GM18519 (cell line): Measurements from ENCODE around the gene MTA2.
"Not testable (repeated sequence)": the region's sequence is repeated elsewhere in the genome, so short reads cannot be mapped to it uniquely, and the experiment has no call there.

Source experiments
- ATAC-seq: cut with Tn5 transposase; IDR thresholded peaks from one replicate; pipeline ENCODE4 v1.9.1; 2021; ENCODE audit warnings: mild to moderate bottlenecking, moderate library complexity; ENCODE audit not compliant: unreplicated experiment, low FRiP score

The MTA2 gene

GRCh38 chr11:62570903-62571302 lies 30.8 kb downstream of the MTA2 start:
- not testable (repeated sequence) for ATAC-seq

DNA sequence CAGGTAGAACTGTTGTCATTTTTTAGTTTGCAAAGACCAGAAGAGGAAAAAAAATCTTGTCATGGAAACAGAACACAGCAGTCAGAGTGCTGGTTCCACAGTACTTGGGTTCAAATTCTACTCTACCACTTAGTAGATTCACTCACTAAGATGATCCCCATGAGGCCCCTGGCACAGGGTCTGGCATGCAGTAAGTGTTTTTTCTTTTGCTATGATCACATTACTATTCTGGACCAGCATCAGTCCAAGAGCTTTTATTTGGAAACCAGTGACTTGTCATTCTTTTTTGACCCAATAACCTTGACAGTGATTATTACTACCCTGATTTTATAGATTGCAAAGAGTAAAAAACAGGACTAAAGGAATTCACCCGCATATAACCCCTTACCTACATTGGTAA lies 32.1 kb downstream of the MTA2 start:
- no peak for ATAC-seq

DNA sequence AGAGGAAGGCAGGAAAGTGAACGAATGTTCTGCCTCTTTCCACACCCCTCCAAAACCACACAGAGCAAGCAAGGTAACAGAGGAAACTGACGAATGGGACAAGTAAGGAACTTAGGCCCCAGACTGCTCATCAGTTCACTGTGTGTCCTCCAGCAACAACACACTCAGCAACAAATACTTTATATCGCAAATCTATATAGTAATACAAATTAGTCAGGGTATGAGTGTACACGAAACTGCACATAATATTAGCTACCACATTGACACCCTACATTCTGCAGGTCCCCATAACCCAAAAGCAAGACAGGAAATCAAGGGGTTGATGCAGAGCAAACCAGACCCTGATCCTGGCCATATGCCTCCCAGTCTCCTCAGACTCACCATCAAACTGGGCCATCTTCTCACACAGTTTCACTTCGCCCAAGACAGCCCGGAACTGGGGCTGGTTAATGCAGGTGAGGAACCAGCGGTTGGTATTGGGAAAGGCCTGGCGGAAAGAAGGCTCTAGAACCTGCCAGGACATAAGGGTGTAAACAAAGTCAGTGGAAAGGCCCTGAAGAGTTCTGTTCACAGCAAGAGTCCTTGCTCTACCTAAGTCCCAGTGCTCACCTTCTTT lies 34.5 kb downstream of the MTA2 start:
- ATAC-seq: no peak

- ATAC-seq: no peak
Measured at GRCh38 chr11:62566247-62566646, 35.4 kb downstream of the MTA2 start.

- ATAC-seq: no peak
Measured at GRCh38 chr11:62565100-62565802, 36.4 kb downstream of the MTA2 start.

DNA sequence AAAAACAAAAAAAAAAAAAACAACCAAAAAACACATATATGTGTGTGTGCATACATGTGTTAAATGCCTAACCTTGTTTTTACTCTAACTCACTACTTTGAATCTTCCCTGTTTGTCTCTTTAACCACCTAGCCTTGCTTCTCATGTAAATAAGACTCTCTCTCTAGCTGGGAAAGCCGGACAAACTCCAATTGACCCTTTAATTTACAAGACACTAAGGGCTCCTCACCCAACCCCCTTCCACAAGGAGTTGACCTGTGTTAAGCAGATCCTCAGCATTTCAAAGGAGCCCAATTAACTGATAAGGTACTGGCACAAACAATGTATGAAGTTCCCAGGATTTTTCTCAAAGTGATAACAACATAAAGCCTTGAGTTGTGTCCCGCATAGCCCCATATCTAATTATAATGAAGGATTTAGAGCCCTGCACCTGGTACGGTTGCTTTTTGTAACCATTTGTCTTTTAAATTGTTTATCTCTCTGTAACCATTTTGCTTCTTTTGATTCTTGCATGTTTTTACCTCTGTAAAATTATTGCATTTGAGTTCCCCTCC lies 39.9 kb downstream of the MTA2 start:
- ATAC-seq: not testable (repeated sequence)

GRCh38 chr11:62560566-62561103 lies 41.0 kb downstream of the MTA2 start:
- no peak for ATAC-seq

DNA sequence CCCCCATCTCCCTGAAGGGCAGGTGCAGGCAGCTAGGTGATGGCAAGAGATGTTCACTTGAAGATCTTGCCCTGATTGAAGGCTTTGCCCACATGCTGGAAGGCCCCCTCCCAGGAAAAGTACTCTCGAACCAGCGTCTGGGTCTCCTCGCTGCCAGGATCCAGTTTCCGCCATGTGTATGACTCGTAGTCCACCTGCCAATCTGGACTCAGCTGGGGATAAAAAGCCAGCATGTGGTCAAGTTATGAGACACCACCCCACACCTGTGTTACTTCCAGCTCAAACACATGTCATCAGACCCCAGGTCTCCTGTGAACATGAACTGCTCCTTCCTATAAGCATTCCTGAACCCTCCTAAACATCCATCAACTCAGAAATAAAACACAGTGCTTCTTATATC lies 42.0 kb downstream of the MTA2 start:
- not testable (repeated sequence) for ATAC-seq

DNA sequence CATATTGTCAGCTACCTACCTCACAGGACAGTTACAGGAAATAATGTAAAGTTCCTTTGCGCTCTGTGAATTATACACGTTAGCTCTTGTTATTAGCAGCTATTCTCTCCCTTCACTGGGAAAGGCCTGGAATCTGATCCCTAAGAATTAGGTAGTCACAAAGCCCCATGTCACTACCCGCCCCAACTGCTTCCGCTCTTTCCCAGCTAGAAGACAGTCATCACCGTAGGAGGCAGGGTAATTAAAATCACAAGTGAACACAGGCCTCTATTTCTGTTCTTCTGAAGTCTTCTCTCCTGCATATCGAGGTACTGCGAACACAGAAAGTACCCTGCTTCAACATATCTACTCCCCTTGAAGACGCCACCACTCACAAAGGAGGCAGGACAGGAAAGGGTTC lies 42.5 kb downstream of the MTA2 start:
- no peak for ATAC-seq

- no peak for ATAC-seq
Measured at GRCh38 chr11:62558669-62559068, 43.0 kb downstream of the MTA2 start.

GRCh38 chr11:62556875-62557631 lies 44.6 kb downstream of the MTA2 start:
- ATAC-seq: no peak

GRCh38 chr11:62556108-62556874 lies 45.4 kb downstream of the MTA2 start:
- ATAC-seq: no peak

- peak; percentile 31 for ATAC-seq
Measured at GRCh38 chr11:62555464-62556107, 46.1 kb downstream of the MTA2 start.

GRCh38 chr11:62554387-62555167 lies 47.1 kb downstream of the MTA2 start:
- no peak for ATAC-seq

DNA sequence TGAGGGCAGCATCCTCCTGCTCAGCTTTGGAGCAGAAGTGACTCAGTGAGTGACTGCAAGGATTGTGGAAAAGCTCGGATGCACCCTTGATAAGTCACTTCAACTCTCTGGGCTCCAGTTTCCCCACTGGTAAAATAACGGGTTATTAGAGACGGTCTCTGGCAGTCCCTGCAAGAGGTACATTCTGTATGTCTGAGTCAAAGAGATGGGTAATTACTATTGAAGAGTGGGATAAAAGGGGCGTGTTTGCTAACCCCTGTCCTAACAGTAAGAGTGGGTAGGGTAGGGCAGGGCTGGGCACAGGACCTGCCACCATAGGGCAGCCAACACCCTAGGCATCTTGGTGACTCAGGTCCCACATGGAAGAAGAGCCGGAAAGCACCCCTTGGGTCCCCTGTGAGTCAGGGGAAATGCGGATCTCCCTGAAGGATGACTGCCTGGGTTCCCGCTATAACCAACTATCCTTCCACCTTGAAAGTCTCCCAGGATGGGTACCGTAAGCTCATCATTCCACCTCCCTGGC lies 47.8 kb downstream of the MTA2 start:
- ATAC-seq: no peak

GRCh38 chr11:62553080-62553838 lies 48.4 kb downstream of the MTA2 start:
- no peak for ATAC-seq

- no peak for ATAC-seq
Measured at GRCh38 chr11:62552485-62553079, 49.1 kb downstream of the MTA2 start.

GRCh38 chr11:62550478-62550877 lies 51.2 kb downstream of the MTA2 start:
- not testable (repeated sequence) for ATAC-seq
